Measurements from ENCODE around the gene TLE3. TPM values are rescaled to one million over a fixed set of nuclear protein-coding genes. Genes with fewer than 3 reads are reported as not detected.

The TLE3 gene
- total RNA-seq, 4 donors from 2014 or later, result 54.8 to 99.5 (median 57.6) TPM

DNA sequence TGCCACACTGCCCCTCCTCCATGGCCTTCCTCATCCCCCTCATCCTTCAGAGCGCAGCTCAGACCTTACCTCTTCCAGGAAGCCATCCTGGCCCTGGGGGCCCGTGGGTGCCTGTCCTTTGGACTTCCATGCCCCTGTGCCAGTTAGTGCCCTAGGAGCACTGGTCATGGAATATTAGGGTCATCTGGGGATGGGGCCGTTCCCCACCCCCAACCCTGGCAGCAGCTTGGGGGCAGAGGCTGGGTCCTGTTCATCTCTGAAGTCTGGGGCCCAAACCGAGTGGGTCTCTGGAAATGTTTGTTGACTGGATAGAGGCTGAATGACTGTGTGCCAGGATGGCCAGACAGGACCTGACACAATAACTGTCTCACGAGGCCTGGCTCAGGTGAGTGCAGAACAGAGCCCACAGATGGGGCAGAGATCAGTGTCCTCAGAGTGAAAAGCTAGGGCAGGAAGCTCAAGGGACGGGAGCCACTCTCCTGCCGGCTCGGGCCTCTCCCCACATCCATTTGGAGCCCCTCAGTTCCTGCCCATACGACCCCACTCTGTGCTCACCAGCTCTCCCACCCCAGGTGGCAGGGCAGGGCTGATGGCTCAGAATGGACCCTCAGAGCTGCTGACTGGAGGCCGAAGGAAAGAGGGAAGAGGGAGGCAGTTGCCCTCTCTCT, 62.5 kb downstream of the TLE3 start:
- TF ChIP-seq, protein P1, sequence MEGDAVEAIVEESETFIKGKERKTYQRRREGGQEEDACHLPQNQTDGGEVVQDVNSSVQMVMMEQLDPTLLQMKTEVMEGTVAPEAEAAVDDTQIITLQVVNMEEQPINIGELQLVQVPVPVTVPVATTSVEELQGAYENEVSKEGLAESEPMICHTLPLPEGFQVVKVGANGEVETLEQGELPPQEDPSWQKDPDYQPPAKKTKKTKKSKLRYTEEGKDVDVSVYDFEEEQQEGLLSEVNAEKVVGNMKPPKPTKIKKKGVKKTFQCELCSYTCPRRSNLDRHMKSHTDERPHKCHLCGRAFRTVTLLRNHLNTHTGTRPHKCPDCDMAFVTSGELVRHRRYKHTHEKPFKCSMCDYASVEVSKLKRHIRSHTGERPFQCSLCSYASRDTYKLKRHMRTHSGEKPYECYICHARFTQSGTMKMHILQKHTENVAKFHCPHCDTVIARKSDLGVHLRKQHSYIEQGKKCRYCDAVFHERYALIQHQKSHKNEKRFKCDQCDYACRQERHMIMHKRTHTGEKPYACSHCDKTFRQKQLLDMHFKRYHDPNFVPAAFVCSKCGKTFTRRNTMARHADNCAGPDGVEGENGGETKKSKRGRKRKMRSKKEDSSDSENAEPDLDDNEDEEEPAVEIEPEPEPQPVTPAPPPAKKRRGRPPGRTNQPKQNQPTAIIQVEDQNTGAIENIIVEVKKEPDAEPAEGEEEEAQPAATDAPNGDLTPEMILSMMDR (IDR thresholded peaks at IDR 0.05; ENCODE audit: low read depth), result no peak

DNA sequence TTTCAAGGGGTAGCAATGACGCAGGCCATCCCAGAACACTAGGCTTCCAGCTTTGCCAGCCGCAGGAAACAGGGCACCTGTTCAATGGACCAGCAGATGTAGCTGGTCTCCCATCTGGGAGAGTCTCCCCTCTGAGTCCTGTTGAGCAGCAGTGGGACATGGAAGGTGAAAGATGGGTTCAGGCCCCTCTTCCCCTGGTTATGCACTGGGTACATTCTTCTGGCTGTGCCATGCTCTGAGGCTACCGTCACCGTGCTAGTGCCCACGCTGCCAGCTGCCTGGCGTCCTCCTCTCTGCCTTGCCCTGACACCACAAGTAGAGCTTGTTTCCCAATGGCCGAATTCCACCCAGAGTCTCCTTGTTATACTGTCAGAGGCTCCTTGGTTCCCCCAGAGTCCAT, 63.1 kb downstream of the TLE3 start:
- TF ChIP-seq, protein P1 (IDR thresholded peaks at IDR 0.05; ENCODE audit: low read depth), result no peak

DNA sequence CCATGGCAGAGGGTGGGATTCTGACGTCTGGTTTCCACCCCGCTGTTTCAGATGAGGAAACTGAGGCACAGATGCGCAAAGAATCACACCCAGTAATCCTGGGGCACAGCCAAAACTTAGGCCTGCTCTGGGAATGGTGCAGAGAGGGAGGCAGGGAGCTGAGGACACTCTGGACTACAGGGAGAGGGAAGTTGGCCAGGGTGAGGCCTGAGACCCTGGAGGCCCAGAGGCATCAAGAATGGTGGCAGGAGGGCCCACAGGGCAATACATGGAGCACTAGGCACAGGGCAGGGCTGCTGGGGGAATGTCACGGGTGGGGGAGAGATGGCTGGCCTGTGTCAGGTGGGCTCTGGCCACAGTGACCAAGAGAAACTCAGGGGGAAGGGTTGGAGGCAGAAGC, 63.6 kb downstream of the TLE3 start:
- TF ChIP-seq, protein P1 (IDR thresholded peaks at IDR 0.05; ENCODE audit: low read depth), result no peak

DNA sequence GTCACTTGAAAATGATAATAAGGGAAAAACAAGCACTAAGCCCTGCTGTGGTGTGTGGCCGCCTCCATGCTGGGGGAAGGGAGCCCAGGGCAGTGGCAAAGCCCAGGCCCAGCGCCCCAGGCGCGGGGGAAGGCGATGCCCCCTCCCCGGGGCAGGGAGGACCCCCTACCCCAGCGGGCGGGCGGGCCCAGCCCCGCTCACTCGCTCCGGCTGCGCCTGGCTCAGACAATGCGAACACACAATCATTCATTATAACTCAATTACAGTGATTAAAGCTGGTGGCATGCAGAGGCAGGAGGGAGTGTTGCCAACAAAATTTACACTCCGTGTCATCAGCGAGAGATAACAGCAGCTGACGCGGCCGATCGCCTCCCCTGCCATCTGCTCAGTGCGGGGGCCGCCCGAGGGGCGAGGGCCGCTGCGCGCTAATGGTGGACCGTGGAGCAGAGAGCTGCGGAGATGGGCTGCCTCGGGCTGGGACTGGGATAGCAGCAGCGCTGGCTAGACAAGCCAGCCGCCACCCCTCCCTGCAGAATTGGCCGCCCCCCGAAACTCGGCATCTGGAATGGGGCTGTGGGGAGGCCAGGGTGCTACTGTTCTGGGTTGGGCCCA, 64.1 kb downstream of the TLE3 start:
- TF ChIP-seq, protein P1 (IDR thresholded peaks at IDR 0.05; ENCODE audit: low read depth), result no peak

DNA sequence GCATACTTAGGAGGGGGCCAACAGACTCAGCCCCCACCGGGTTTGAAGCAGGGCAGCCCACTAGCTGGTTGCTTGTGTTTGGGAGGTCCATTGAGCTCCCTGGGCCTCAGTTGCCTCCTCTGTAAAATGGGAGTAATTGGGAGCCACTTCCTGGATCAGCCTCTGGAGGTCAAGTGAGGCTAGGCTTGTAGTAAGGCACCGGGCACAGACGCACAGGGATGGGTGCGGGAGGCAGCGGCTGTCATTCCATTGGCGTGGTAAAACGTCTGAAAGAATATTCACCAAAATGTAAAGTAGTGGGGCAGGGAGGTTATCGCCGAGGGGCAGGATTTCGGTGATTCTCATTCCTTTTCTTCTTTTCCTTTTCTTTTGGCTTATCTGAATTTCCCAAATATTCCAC, 64.6 kb downstream of the TLE3 start:
- TF ChIP-seq, protein P1 (IDR thresholded peaks at IDR 0.05; ENCODE audit: low read depth), result no peak

DNA sequence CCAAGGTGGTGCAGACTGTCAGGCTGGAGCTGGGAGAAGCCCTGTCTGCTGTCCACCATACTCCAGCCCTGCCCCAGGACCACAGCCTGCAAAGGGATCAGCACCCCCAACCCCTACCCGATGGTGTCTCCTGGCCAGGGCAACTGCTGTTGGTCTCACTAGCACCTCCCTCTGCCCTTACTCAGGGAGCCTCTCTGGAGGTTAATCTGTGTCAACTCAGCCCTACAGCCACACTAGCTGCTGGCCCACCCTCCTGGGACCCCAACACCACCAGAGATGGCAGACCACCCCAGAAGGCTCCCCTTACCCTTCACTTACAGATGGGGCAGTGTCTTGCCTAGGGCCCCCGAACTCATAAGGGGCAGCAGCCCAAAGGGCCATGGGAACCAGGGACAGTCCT, 65.2 kb downstream of the TLE3 start:
- TF ChIP-seq, protein P1 (IDR thresholded peaks at IDR 0.05; ENCODE audit: low read depth), result no peak

DNA sequence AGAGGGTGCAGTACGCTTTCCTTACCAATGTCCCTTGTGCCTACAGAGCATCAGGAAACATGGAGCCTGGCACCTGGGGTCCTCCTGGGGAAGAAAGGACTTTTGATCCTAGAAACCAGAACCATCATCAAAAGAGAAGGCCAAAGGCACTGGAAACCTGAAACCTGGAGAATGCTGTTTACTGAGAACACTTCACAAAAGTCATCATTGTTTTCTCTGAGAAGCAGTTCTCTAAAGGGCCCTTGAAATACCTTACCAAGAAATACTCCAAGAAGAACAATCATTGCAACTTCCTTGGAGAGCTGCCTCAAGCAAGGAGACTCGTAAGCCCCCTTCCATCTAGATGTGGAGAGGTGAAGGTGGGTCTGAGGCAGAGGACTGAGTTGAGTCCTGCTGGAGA, 66.0 kb downstream of the TLE3 start:
- TF ChIP-seq, protein P1 (IDR thresholded peaks at IDR 0.05; ENCODE audit: low read depth), result no peak

All from subcutaneous adipose tissue (tissue), 4 donors.